Peyer's patch (tissue), 4 donors: ENCODE data around the gene MC1R. TPM values are rescaled to one million over a fixed set of nuclear protein-coding genes. Genes with fewer than 3 reads are reported as not detected.
"Not testable (repeated sequence)": the region's sequence is repeated elsewhere in the genome, so short reads cannot be mapped to it uniquely, and the experiment has no call there.

ENCODE experiments used
- DNase-seq, 3 donors: peaks; one replicate each; pipeline ENCODE4 v3.0.0-alpha.2; 2017 to 2019
- H3K27ac ChIP-seq, 4 donors: fragments of 200-600 bp; sonication (generic); one replicate each; pipeline ENCODE4 v1.5.1; 2016 to 2019
- H3K27me3 ChIP-seq, 2 donors: fragments of 200-600 bp; sonication (generic); one replicate each; pipeline ENCODE4 v1.5.1; 2019
- H3K36me3 ChIP-seq, 3 donors: fragments of 200-600 bp; sonication (generic); one replicate each; pipeline ENCODE4 v1.5.1; 2016 to 2019
- H3K4me1 ChIP-seq, 4 donors: fragments of 200-600 bp; sonication (generic); one replicate each; pipeline ENCODE4 v1.5.1; 2016 to 2019
- H3K4me3 ChIP-seq, 4 donors: fragments of 200-600 bp; sonication (generic); 1 replicate in 3 of 4; 2 replicates in 1 of 4; pipeline ENCODE4 v1.5.1; 2016 to 2019; ENCODE audit warnings: mild to moderate bottlenecking in 1 of 4
- H3K9me3 ChIP-seq, 4 donors: fragments of 200-600 bp; sonication (generic); one replicate each; pipeline ENCODE4 v1.5.1; 2016 to 2019; ENCODE audit warnings: mild to moderate bottlenecking in 1 of 4
- POLR2A ChIP-seq, 2 donors: fragments of 450-650 bp; IDR thresholded peaks; one replicate each; pipeline ENCODE4 v1.5.1; 2017; ENCODE audit warnings: antibody characterized with exemption in 2 of 2, mild to moderate bottlenecking in 2 of 2, moderate library complexity in 2 of 2
- total RNA-seq, 4 donors: library from RNA; depleted of rRNA; stranded (reverse); fragments of >200 nt; gene quantifications; one replicate each; pipeline ENCODE4 v1.1.0, GENCODE V29; 2016
- TF ChIP-seq, protein P1 (sequence below), 6 experiments: fragments of 450-650 bp in 4 of 6; fragments of 200-600 bp in 2 of 6; sonication (generic) in 1 of 6; IDR thresholded peaks; one replicate each; pipeline ENCODE4 v1.5.1; 2017 to 2019; ENCODE audit warnings: antibody characterized with exemption in 6 of 6, mild to moderate bottlenecking in 3 of 6, moderate library complexity in 1 of 6

Gene MC1R
- total RNA-seq, 4 donors from 2014 or later = 8.3 to 29.2 (median 11.2) TPM

DNA sequence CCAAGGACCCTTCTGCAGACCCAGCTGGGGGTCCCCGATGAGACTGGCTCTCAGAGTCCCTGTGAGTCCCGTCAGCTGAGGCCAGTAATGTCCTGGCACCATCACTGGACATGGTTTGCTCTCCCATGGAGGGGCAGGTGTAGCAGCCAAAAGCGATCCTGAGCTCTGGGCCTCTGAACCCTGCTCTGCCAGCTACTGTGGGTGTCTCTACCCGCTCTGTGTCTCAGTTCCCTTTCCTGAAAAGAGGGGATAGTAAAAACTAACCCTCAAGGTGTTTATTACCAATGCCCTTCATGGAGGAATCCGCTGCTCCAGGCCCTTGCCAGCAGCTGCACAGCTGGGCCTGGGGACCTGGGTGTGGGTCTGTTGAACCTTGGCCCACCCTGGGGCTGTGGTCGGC lies 13.3 kb downstream of the MC1R start:
- Histone ChIP-seq H3K36me3 (no peaks in the 10 kb centered on the region), H3K4me3 (no peak overlapping the region), H3K27ac (no peak overlapping the region), H3K9me3 (no peaks in the 10 kb centered on the region), H3K4me1 (no peaks in the 10 kb centered on the region), H3K27me3 (no peaks in the 10 kb centered on the region)
- peak in 1 of 3 donors; percentile 31 for DNase-seq
- no peak for TF ChIP-seq POLR2A (IDR thresholded peaks at IDR 0.05)
- TF ChIP-seq, protein P1, sequence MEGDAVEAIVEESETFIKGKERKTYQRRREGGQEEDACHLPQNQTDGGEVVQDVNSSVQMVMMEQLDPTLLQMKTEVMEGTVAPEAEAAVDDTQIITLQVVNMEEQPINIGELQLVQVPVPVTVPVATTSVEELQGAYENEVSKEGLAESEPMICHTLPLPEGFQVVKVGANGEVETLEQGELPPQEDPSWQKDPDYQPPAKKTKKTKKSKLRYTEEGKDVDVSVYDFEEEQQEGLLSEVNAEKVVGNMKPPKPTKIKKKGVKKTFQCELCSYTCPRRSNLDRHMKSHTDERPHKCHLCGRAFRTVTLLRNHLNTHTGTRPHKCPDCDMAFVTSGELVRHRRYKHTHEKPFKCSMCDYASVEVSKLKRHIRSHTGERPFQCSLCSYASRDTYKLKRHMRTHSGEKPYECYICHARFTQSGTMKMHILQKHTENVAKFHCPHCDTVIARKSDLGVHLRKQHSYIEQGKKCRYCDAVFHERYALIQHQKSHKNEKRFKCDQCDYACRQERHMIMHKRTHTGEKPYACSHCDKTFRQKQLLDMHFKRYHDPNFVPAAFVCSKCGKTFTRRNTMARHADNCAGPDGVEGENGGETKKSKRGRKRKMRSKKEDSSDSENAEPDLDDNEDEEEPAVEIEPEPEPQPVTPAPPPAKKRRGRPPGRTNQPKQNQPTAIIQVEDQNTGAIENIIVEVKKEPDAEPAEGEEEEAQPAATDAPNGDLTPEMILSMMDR (IDR thresholded peaks at IDR 0.05) = no peak

DNA sequence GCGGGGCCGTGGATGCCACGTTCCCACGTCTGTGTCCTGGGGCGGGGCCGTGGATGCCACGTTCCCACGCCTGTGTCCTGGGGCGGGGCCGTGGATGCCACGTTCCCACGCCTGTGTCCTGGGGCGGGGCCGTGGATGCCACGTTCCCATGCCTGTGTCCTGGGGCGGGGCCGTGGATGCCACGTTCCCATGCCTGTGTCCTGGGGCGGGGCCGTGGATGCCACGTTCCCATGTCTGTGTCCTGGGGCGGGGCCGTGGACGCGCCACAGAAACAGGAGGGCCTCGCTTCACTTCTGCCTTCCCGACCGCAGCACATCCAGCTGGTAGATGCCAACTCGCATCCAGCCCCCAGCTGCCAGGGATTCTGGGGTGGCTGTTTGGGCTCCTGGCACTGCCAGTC lies 15.4 kb downstream of the MC1R start:
- not testable (repeated sequence) for H3K4me3 ChIP-seq, H3K36me3 ChIP-seq, H3K27ac ChIP-seq, H3K4me1 ChIP-seq, H3K27me3 ChIP-seq, H3K9me3 ChIP-seq, DNase-seq

GRCh38 chr16:89934611-89935553 lies 16.2 kb downstream of the MC1R start:
- Histone ChIP-seq H3K9me3 (no peaks in the 10 kb centered on the region), H3K4me1 (no peaks in the 10 kb centered on the region), H3K36me3 (no peaks in the 10 kb centered on the region), H3K27ac (no peak overlapping the region), H3K4me3 (no peak overlapping the region), H3K27me3 (no peaks in the 10 kb centered on the region)
- no peak for DNase-seq
- TF ChIP-seq POLR2A (IDR thresholded peaks at IDR 0.05) = no peak
- TF ChIP-seq, protein P1 (IDR thresholded peaks at IDR 0.05) = no peak

DNA sequence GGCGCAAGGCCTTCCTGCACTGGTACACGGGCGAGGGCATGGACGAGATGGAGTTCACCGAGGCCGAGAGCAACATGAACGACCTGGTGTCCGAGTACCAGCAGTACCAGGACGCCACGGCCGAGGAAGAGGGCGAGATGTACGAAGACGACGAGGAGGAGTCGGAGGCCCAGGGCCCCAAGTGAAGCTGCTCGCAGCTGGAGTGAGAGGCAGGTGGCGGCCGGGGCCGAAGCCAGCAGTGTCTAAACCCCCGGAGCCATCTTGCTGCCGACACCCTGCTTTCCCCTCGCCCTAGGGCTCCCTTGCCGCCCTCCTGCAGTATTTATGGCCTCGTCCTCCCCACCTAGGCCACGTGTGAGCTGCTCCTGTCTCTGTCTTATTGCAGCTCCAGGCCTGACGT lies 17.0 kb downstream of the MC1R start:
- H3K27me3 ChIP-seq, H3K4me1 ChIP-seq, H3K27ac ChIP-seq, H3K36me3 ChIP-seq, H3K4me3 ChIP-seq, DNase-seq, H3K9me3 ChIP-seq: not testable (repeated sequence)

- DNase-seq = no peak
- TF ChIP-seq, protein P1 (IDR thresholded peaks at IDR 0.05) = no peak
- TF ChIP-seq POLR2A (IDR thresholded peaks at IDR 0.05) = no peak
- no peaks in the 10 kb centered on the region for H3K9me3 ChIP-seq
- no peaks in the 10 kb centered on the region for H3K36me3 ChIP-seq
- H3K4me1 ChIP-seq = no peaks in the 10 kb centered on the region
- H3K4me3 ChIP-seq = no peak overlapping the region
- H3K27ac ChIP-seq = no peak overlapping the region
- no peaks in the 10 kb centered on the region for H3K27me3 ChIP-seq
These were observed 17.4 kb downstream of the MC1R start for GRCh38 chr16:89936034-89936433.

GRCh38 chr16:89936508-89936907 lies 17.8 kb downstream of the MC1R start:
- H3K27me3 ChIP-seq = no peaks in the 10 kb centered on the region

More at GRCh38 chr16:89936508-89936907, 17.8 kb downstream of the MC1R start:
- no peaks in the 10 kb centered on the region for H3K36me3 ChIP-seq
- H3K4me1 ChIP-seq = no peaks in the 10 kb centered on the region
- TF ChIP-seq, protein P1 (IDR thresholded peaks at IDR 0.05) = no peak
- no peak for TF ChIP-seq POLR2A (IDR thresholded peaks at IDR 0.05)
- peak in 1 of 3 donors; percentile 26 for DNase-seq
- H3K27ac ChIP-seq = no peak overlapping the region
- H3K9me3 ChIP-seq = no peaks in the 10 kb centered on the region
- no peak overlapping the region for H3K4me3 ChIP-seq
